ENCODE data around the gene PRRT3.
"Not testable (repeated sequence)": the region's sequence is repeated elsewhere in the genome, so short reads cannot be mapped to it uniquely, and the experiment has no call there.

Gene PRRT3

DNA sequence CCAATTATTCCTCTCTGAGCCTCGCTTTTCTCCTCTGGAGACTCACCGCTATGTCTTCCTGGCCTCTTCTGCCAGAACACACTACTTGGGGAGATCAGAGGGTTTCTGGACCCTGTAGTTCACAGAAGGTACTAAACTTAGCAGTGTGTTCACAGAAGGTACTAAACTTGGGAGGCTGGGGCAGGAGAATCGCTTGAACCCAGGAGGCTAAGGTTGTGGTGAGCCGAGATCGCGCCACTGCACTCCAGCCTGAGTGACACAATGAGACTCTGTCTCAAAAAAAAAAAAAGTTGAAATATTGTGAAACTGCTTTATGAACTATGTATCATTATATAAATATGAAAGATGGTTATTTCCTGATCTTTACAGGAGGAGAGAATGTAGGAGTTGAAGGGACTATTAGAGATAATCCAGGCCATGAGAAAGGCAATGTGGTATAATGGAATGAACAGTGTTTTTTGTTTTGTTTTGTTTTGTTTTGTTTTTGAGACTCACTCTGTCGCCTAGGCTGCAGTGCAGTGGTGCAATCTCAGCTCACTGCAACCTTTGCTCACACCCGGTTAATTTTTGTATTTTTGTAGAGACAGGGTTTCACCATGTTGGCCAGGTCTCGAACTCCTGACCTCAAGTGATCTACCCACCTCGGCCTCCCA lies 55.3 kb downstream of the PRRT3 start:
- not testable (repeated sequence) for H3K4me3 ChIP-seq (ENCODE audit: low read length); H3K9me3 ChIP-seq (ENCODE audit: low read length); H3K27me3 ChIP-seq (ENCODE audit: insufficient read depth, low read length); H2AFZ ChIP-seq (ENCODE audit: low read depth, low read length); H3K4me1 ChIP-seq (ENCODE audit: insufficient read depth, low read length)
- H3K36me3 ChIP-seq (ENCODE audit: insufficient read depth, low read length), result peaks cover 25% of the 10 kb centered on the region

DNA sequence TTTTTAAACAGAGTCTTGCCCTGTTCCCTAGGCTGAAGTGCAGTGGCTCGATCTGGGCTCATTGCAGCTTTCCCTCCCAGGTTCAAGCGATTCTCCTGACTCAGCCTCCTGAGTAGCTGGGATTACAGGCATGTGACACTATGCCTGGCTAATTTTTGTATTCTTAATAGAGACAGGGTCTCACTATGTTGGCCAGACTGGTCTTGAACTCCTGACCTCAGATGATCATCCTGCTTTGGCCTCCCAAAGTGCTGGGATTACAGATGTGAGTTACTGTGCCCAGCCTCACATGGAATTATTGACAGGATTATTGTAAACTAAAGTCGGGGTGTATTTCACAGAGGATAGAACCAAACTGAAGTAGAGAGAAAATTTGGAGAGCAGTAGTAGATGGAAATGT lies 56.5 kb downstream of the PRRT3 start:
- H3K36me3 ChIP-seq (ENCODE audit: insufficient read depth, low read length), result peaks cover 25% of the 10 kb centered on the region
- H3K4me3 ChIP-seq (ENCODE audit: low read length); H3K4me1 ChIP-seq (ENCODE audit: insufficient read depth, low read length); H3K27me3 ChIP-seq (ENCODE audit: insufficient read depth, low read length); H2AFZ ChIP-seq (ENCODE audit: low read depth, low read length); H3K9me3 ChIP-seq (ENCODE audit: low read length): not testable (repeated sequence)
